Lower lobe of right lung (tissue), 2 donors: ENCODE data around the gene NMU. TPM values are rescaled to one million over a fixed set of nuclear protein-coding genes. Genes with fewer than 3 reads are reported as not detected.

Experiments used
- ATAC-seq, 2 donors: fragments of 200-7000 bp; cut with Tn5 transposase; one replicate each; pipeline ENCODE4 v1.9.1; 2020 to 2022; ENCODE audit warnings: mild to moderate bottlenecking in 2 of 2, moderate library complexity in 2 of 2
- DNase-seq: peaks from one replicate; pipeline ENCODE4 v3.0.0-alpha.2; 2020
- H3K27ac ChIP-seq: fragments of 200-600 bp; one replicate; pipeline ENCODE4 v1.8.0; 2022
- H3K27me3 ChIP-seq: fragments of 200-600 bp; one replicate; pipeline ENCODE4 v1.8.0; 2022; ENCODE audit warnings: low read depth
- H3K36me3 ChIP-seq: fragments of 200-600 bp; one replicate; pipeline ENCODE4 v1.8.0; 2022; ENCODE audit warnings: mild to moderate bottlenecking
- H3K4me1 ChIP-seq: fragments of 200-600 bp; one replicate; pipeline ENCODE4 v1.8.0; 2022
- H3K4me3 ChIP-seq: fragments of 200-600 bp; one replicate; pipeline ENCODE4 v1.8.0; 2022; ENCODE audit warnings: mild to moderate bottlenecking
- H3K9me3 ChIP-seq: fragments of 200-600 bp; one replicate; pipeline ENCODE4 v1.8.0; 2022
- CTCF ChIP-seq: fragments of 200-600 bp; IDR thresholded peaks from one replicate; pipeline ENCODE4 v1.8.0; 2022; ENCODE audit warnings: antibody characterized with exemption, mild to moderate bottlenecking
- intact Hi-C: fragments of 100-400 bp; cut with DNase I; formaldehyde crosslinking; loops from one replicate; pipeline ENCODE4 v1.11.0; 2022
- total RNA-seq: library from RNA; stranded (reverse); fragmentation: NEBNext Ultra II Directional; extraction: Animal tissue kit (Norgen Biotek cat#: 25700); gene quantifications from one replicate; pipeline ENCODE4 v1.2.1, GENCODE V29; 2021
- donor health status: DM: no; HTN: yes; CAD: no; lungs with severe emphysema.

Gene NMU
- total RNA-seq, 1 donor from 2014 or later = 0.83 TPM

DNA sequence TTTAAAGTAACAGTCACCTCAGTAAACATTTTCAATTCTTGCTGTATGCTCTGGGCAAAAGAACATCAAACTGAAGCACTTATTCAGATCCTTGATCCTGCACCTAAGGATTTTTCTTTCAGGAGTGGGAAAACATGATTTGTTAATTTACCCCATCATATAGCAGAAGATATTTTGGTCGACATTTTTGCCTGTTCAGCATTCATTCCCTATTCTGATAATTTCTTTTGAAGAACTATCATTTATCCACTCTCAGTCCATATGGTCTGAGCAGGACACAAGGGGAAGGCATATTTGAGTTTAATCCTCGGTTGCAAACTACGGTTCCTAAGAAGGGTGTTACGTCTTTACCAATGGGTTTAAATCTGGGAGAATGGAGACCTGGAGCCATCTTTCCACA is 88.2 kb downstream of the NMU start:
- H3K27ac ChIP-seq = peak overlapping the region; percentile 96
- intact Hi-C loops = no loop called here
- H3K4me3 ChIP-seq = peak overlapping the region; percentile 86
- H3K27me3 ChIP-seq = no peaks in the 10 kb centered on the region
- no peak for TF ChIP-seq CTCF
- H3K4me1 ChIP-seq = peaks cover 20% of the 10 kb centered on the region
- DNase-seq (no peak), ATAC-seq (no peak)
- no peaks in the 10 kb centered on the region for H3K36me3 ChIP-seq
- H3K9me3 ChIP-seq = no peaks in the 10 kb centered on the region

DNA sequence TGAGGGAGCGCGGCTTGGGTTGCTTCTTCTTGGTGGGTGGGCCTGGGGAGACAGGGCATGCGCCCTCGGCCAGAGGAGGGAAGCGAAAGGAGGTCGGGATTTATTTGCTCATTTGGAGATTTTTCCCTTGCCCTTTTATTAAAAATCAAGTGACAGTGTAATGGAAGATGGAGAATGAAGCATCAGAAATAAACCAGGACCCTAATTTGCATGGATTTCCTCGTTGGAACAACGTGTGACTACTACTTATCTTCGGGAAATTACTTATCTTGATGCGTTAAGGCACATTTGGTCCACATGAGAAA is 88.7 kb downstream of the NMU start:
- intact Hi-C loops = no loop called here
- ATAC-seq = no peak
- DNase-seq = no peak
- Histone ChIP-seq H3K4me3 (peak overlapping the region; percentile 86), H3K27ac (peak overlapping the region; percentile 96), H3K36me3 (no peaks in the 10 kb centered on the region), H3K4me1 (peaks cover 20% of the 10 kb centered on the region), H3K27me3 (no peaks in the 10 kb centered on the region), H3K9me3 (no peaks in the 10 kb centered on the region)
- no peak for TF ChIP-seq CTCF

GRCh38 chr4:55546756-55547465 is 89.2 kb downstream of the NMU start, which contains the start of gene CLOCK:
CLOCK (minus strand) TSS chr4:55546909; CDS start chr4:55482785, 64,124 bp downstream.
- H3K36me3 ChIP-seq = no peaks in the 10 kb centered on the region
- no peaks in the 10 kb centered on the region for H3K27me3 ChIP-seq
- H3K4me1 ChIP-seq = peaks cover 20% of the 10 kb centered on the region
- no peaks in the 10 kb centered on the region for H3K9me3 ChIP-seq
- DNase-seq (peak; percentile 92), ATAC-seq (peak; percentile 92 to 94)
- intact Hi-C loops = no loop called here
- H3K4me3 ChIP-seq = peak within 1 kb of the TSS; percentile 86
- peak; percentile 58 for TF ChIP-seq CTCF
- H3K27ac ChIP-seq = peak within 1 kb of the TSS; percentile 96

DNA sequence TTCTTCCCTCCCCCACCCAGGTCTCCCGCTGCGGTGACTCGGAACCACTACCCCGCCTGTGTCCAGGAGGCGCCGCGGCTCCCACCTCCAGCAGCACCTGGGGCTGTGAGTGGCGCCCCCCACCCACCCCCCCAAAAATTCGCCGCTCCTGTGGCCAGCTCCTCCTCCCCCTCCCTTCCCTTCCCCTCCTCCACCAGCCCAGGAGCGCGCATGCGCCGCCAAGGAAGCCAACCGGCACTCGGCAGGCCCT is 89.7 kb downstream of the NMU start:
- ATAC-seq = peak; percentile 92 to 93
- Histone ChIP-seq H3K27ac (peak overlapping the region; percentile 96), H3K4me3 (peak overlapping the region; percentile 86), H3K27me3 (no peaks in the 10 kb centered on the region), H3K36me3 (no peaks in the 10 kb centered on the region), H3K4me1 (peaks cover 20% of the 10 kb centered on the region), H3K9me3 (no peaks in the 10 kb centered on the region)
- no peak for TF ChIP-seq CTCF
- no peak for DNase-seq
- intact Hi-C loops = no loop called here

DNA sequence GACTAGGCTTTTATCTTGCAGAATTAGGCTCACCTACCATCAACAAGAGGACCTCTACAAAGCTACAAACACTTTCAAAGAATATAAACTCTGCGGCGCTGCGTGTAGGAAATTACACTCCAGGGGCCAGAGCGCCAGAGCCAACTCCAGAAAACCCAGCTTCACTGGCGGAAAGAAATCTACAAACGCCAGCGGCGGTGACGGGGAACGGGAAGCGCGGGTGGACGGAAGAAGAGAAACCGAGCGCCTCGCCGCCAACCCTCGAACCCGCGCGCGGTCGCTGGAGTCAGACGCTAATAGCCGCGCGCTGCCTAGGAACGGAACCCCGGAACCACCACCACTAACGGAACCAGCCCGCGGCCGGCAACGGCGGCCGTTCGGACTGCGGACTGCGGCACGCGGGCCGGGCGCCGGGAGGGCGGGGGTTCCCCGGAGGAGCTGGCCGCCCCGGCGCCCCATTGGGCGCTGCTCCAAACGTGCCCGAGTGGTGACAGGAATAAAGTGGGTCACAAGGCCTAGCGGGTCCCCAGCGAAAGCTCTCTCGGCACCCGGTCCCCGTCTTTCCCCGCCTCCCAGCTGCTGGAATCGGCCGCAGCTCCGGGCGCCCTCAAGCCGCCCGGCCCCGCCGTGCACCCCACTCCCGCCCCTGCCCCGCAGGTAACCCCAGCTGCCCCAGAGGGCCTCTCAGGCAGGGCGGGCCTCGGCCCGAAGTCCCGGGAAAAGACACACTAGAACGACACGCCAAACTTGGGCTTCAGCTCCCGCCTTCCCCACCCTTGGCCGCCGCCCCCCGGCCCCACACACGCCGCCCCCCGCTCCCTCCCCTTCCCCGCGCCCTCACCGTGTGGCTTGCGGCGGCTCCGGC is 90.2 kb downstream of the NMU start:
- Histone ChIP-seq H3K27me3 (no peaks in the 10 kb centered on the region), H3K4me3 (peak overlapping the region; percentile 86), H3K36me3 (no peaks in the 10 kb centered on the region), H3K9me3 (no peaks in the 10 kb centered on the region), H3K4me1 (peaks cover 20% of the 10 kb centered on the region), H3K27ac (peak overlapping the region; percentile 96)
- DNase-seq = peak; percentile 88
- ATAC-seq = peak; percentile 85 to 87
- no peak for TF ChIP-seq CTCF
- intact Hi-C loops = no loop called here

Other genes starting within 250 kb of the NMU start
- gene TMEM165, start 240.3 kb downstream of the NMU start, total RNA-seq = 140 TPM
- 26.6 TPM for gene CLOCK, start 89.4 kb downstream of the NMU start, total RNA-seq
- not detected for gene PDCL2, start 44.1 kb downstream of the NMU start, total RNA-seq
- not detected for gene EXOC1L, start 183.5 kb upstream of the NMU start, total RNA-seq
- gene EXOC1, start 217.3 kb upstream of the NMU start, total RNA-seq = 35.9 TPM